Small intestine (tissue), 7 donors: ENCODE results near the gene CYP2B6. TPM values are rescaled to one million over a fixed set of nuclear protein-coding genes. Genes with fewer than 3 reads are reported as not detected.
"Not testable (repeated sequence)": the region's sequence is repeated elsewhere in the genome, so short reads cannot be mapped to it uniquely, and the experiment has no call there.

Source experiments
- DNase-seq, 2 donors: peaks; one replicate each; pipeline versions ENCODE4 v3.0.0 to v3.0.0-alpha.2; 2013
- FAIRE-seq: peaks from 2 replicates; lab custom pipeline; 2012; peaks lifted over from hg19 to GRCh38; lab: Jason Lieb, UNC
- H3K27ac ChIP-seq, 3 donors: one replicate each; pipeline ENCODE4 v1.5.1; 2013; ENCODE audit warnings: low read length in 2 of 3, mild to moderate bottlenecking in 2 of 3, control low read depth in 1 of 3, inconsistent platforms in 1 of 3, low read depth in 1 of 3, moderate library complexity in 1 of 3
- H3K27me3 ChIP-seq, 3 donors: one replicate each; pipeline ENCODE4 v1.6.1; 2013; ENCODE audit warnings: low read length in 3 of 3, inconsistent platforms in 1 of 3; ENCODE audit not compliant: control insufficient read depth in 3 of 3, insufficient read depth in 3 of 3
- H3K36me3 ChIP-seq, 3 donors: one replicate each; pipeline ENCODE4 v1.6.1; 2013; ENCODE audit warnings: low read length in 3 of 3, inconsistent platforms in 1 of 3, low read depth in 1 of 3, mild to moderate bottlenecking in 1 of 3, moderate library complexity in 1 of 3; ENCODE audit not compliant: control insufficient read depth in 3 of 3, insufficient read depth in 2 of 3
- H3K4me1 ChIP-seq, 3 donors: one replicate each; pipeline ENCODE4 v1.6.1; 2013; ENCODE audit warnings: low read length in 2 of 3, inconsistent platforms in 1 of 3, low read depth in 1 of 3, mild to moderate bottlenecking in 1 of 3, moderate library complexity in 1 of 3; ENCODE audit not compliant: control insufficient read depth in 3 of 3, insufficient read depth in 2 of 3
- H3K4me3 ChIP-seq, 3 donors: one replicate each; pipeline ENCODE4 v1.5.1; 2013; ENCODE audit warnings: low read length in 3 of 3, control low read depth in 1 of 3, inconsistent platforms in 1 of 3, low read depth in 1 of 3, mild to moderate bottlenecking in 1 of 3, moderate library complexity in 1 of 3
- H3K9me3 ChIP-seq, 2 donors: one replicate each; pipeline ENCODE4 v1.6.1; 2013; ENCODE audit warnings: low read depth in 1 of 2, low read length in 1 of 2; ENCODE audit not compliant: control insufficient read depth in 2 of 2, insufficient read depth in 1 of 2
- whole genome bisulfite sequencing, 3 donors: extraction: QIAGEN DNeasy Blood & Tissue Kit; methylation state at CpG; one replicate each; pipeline ENCODE4 v1.1.7; 2013; 5-methylcytosine and 5-hydroxymethylcytosine counted together
- polyA plus RNA-seq, 4 donors: library from polyadenylated mRNA; stranded (reverse) in 3 of 4; unstranded in 1 of 4; fragments of 200-250 nt in 3 of 4; fragments of 120-200 nt in 1 of 4; gene quantifications; one replicate each; pipeline versions ENCODE4 v1.2.1 to v1.2.3, GENCODE V29; 2013
- donor health status: healthy with polysubstance abuse.
- donor health status: control.
- donor health status: control.
- donor health status: Bipolar disorder and iron deficiency.
- donor health status: healthy.

CYP2B6 gene
- polyA plus RNA-seq, 4 donors, result 3.8 to 9.7 (median 6.5) TPM

DNA sequence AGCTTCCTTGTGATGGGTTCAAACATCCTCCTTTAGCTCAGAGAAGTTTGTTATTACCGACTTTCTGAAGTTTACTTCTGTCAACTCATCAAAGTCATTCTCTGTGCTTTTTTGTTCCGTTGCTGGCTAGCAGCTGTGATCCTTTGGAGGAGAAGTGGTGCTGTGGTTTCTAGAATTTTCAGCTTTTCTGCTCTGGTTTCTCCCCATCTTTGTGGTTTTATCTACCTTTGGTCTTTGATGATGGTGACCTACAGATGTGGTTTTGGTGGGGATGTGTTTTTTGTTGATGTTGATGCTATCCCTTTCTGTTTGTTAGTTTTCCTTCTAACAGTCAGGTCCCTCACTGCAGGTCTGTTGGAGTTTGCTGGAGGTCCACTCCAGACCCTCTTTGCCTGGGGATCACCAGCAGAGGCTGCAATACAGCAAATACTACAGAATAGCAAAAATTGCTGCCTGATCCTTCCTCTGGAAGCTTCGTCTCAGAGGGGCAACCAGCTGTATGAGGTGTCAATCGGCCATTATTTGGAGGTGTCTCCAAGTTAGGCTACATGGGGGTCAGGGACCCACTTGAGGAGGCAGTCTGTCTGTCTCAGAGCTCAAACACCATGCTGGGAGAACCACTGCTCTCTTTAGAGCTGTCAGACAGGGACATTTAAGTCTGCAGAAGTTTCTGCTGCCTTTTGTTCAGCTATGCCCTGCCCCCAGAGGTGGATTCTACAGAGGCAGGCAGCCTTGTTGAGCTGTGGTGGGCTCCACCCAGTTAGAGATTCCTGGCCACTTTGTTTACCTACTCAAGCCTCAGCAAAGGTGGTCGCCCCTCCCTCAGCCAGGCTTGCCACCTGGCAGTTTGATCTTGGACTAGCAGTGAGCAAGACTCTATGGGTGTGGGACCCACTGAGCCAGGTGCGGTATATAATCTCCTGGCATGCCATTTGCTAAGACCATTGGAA lies 20.4 kb upstream of the CYP2B6 start:
- not testable (repeated sequence) for H3K27me3 ChIP-seq, H3K9me3 ChIP-seq, FAIRE-seq, H3K4me3 ChIP-seq, H3K27ac ChIP-seq, H3K36me3 ChIP-seq, H3K4me1 ChIP-seq, DNase-seq
- 66 to 77% (median 67%) methylated on average over 6 of the region's 6 CpGs for WGBS, 3 donors

DNA sequence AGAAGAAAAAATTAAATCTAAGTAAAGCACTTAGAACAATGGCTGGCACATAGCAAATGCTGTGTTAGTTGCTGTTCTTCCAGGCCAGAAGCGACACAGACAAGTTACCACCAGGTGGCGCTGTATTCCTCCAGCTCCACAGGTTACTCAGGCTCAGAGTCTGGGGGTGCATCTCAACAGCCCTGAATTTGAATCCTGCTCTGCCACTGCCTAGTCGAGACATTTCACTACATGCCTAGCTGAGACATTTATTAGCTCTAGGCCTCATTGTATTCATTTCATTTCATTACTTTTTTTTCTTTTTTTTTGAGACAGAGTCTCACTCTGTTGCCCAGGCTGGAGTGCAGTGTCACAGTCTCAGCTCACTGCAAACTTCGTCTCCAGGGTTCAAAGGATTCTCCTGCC lies 16.4 kb upstream of the CYP2B6 start:
- FAIRE-seq (no peak), DNase-seq (peak; percentile 81 to 86)
- no peak overlapping the region for H3K4me3 ChIP-seq
- H3K9me3 ChIP-seq, result peaks cover 0 to 13% of the 10 kb centered on the region in 2 donors
- no peak overlapping the region for H3K27ac ChIP-seq
- peaks cover 0 to 5% (median 2%) of the 10 kb centered on the region in 3 donors for H3K4me1 ChIP-seq
- H3K27me3 ChIP-seq, result peaks cover 0 to 6% (median 0%) of the 10 kb centered on the region in 3 donors
- 15 to 20% (median 16%) methylated on average over 4 of the region's 4 CpGs for WGBS, 3 donors
- no peaks in the 10 kb centered on the region for H3K36me3 ChIP-seq

DNA sequence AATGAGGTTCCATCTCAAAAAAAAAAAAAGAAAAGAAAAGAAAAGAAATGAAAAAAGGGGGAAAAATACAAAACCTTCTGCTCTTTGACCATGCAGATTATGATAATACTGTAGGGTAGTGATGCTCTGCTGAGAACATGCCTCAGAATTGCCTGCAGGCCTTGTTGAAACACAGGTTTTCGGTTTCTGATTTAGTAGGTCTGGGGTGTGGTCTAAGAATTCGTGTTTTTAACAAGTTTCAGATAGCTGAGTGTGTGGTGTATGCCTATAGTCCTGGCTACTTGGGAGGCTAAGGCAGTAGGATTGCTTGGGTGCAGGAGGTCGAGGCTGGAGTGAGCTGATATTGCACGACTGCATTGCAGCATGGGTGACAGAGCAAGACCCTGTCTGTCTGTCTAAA lies 14.9 kb upstream of the CYP2B6 start:
- H3K9me3 ChIP-seq, result peaks cover 0 to 11% of the 10 kb centered on the region in 2 donors
- H3K4me1 ChIP-seq, result peaks cover 0 to 15% (median 2%) of the 10 kb centered on the region in 3 donors
- WGBS, 3 donors, result 59 to 66% (median 65%) methylated on average over 4 of the region's 4 CpGs
- no peak for DNase-seq
- H3K36me3 ChIP-seq, result no peaks in the 10 kb centered on the region
- FAIRE-seq, result no peak
- H3K27me3 ChIP-seq, result peaks cover 0 to 6% (median 0%) of the 10 kb centered on the region in 3 donors
- H3K4me3 ChIP-seq, result no peak overlapping the region
- no peak overlapping the region for H3K27ac ChIP-seq

DNA sequence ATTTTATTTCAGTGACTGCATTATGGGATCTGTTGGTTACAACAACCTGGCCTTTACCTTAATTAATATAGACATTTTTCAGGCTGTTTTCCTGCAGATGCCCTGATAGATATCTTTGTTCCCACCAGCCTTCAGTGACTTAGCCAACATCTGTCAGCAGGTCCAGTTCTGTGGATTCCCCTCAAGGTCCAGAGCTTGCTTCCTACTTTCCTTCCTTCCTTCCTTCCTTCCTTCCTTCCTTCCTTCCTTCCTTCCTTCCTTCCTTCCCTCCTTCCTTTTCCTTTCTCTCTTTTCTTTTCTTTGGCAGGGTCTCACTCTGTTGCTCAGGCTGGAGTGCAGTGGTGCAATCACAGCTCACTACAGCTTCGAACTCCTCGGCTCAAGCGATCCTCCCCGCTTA lies 14.4 kb upstream of the CYP2B6 start:
- Histone ChIP-seq H3K27ac (no peak overlapping the region), H3K27me3 (peaks cover 0 to 6% (median 0%) of the 10 kb centered on the region in 3 donors), H3K4me1 (peaks cover 0 to 20% (median 2%) of the 10 kb centered on the region in 3 donors), H3K9me3 (peaks cover 0 to 8% of the 10 kb centered on the region in 2 donors), H3K4me3 (no peak overlapping the region), H3K36me3 (no peaks in the 10 kb centered on the region)
- FAIRE-seq, result no peak
- DNase-seq, result no peak
- WGBS, 3 donors, result 91 to 98% (median 97%) methylated on average over 4 of the region's 4 CpGs

DNA sequence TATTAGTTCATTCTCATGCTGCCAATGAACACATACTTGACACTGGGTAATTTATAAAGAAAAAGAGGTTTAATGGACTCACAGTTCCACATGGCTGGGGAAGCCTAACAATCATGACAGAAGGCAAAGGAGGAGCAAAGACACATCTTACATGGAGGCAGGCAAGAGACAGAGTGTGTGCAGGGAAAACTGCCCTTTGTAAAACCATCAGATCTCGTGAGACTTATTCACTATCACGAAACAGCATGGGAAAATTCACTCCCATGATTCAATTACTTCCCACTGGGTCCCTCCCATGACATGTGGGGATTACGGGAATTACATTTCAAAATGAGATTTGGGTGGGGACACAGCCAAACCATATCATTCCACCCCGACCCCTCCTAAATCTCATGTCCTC lies 11.3 kb upstream of the CYP2B6 start:
- FAIRE-seq, result not testable (repeated sequence)
- WGBS, 3 donors, result 17 to 50% (median 22%) methylated on average over 4 of the region's 4 CpGs

DNA sequence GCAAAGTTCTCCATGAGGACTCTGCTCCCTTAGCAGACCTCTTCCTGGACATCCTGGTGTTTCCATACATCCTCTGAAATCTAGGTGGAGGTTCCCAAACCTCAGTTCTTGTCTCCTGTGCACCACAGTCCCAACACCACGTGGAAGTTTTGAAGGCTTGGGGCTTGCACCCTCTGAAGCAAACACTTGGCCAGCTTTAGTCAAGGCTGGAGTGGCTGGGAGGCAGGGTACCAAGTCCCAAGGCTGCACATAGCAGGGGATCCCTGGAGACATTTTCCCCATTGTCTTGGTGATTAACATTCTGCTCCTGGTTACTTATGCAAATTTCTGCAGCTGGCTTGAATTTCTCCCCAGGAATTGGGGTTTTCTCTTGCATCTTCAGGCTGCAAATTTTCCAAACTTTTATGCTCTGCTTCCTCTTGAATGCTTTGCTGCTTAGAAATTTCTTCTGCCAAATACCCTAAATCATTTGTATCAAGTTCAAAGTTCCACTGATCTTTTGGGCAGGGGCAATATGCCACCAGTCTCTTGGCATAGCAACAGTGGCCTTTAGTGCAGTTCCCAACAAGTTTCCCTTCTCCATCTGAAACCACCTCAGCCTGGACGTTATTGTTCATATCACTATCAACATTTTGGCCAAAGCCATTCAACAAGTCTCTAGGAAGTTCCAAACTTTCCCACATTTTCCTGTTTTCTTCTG lies 10.2 kb upstream of the CYP2B6 start:
- H3K4me1 ChIP-seq, result peaks cover 0 to 34% (median 4%) of the 10 kb centered on the region in 3 donors
- not testable (repeated sequence) for H3K9me3 ChIP-seq, H3K4me3 ChIP-seq, H3K36me3 ChIP-seq, FAIRE-seq, H3K27me3 ChIP-seq
- H3K27ac ChIP-seq, result peak overlapping the region; percentile 76 to 84 (median 78)
- peak in 1 of 2 donors; percentile 21 for DNase-seq
- 16 to 26% (median 20%) methylated on average over 2 of the region's 2 CpGs for WGBS, 3 donors

More for the DNA sequence above, 11.3 kb upstream of the CYP2B6 start:
- H3K9me3 ChIP-seq, H3K27me3 ChIP-seq, H3K4me3 ChIP-seq, H3K36me3 ChIP-seq: not testable (repeated sequence)
- H3K27ac ChIP-seq, result peak overlapping the region; percentile 16 to 84 (median 76)
- H3K4me1 ChIP-seq, result peaks cover 0 to 34% (median 4%) of the 10 kb centered on the region in 3 donors
- peak in 1 of 2 donors; percentile 68 for DNase-seq

DNA sequence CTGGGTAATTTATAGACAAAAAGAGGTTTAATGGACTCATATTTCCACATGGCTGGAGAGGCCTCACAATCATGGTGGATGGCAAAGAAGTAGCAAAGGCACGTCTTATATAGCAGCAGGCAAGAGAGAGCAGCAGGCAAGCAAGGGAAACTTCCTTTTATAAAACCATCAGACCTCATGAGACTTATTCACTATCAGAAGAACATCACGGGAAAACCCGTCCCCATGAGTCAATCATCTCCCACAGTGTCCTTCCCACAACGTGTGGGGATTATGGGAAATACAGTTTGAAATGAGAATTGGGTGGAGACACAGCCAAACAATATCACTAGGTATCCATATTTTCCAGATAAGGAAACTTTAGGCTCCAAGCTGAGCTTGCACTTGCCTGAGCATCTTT lies 9.5 kb upstream of the CYP2B6 start:
- Histone ChIP-seq H3K27me3 (no peaks in the 10 kb centered on the region), H3K4me3 (no peak overlapping the region), H3K9me3 (peaks cover 0 to 8% of the 10 kb centered on the region in 2 donors), H3K4me1 (peaks cover 0 to 34% (median 4%) of the 10 kb centered on the region in 3 donors), H3K36me3 (no peaks in the 10 kb centered on the region), H3K27ac (no peak overlapping the region)
- WGBS, 3 donors, result 45 to 55% (median 54%) methylated on average over 4 of the region's 4 CpGs
- no peak for DNase-seq
- no peak for FAIRE-seq

DNA sequence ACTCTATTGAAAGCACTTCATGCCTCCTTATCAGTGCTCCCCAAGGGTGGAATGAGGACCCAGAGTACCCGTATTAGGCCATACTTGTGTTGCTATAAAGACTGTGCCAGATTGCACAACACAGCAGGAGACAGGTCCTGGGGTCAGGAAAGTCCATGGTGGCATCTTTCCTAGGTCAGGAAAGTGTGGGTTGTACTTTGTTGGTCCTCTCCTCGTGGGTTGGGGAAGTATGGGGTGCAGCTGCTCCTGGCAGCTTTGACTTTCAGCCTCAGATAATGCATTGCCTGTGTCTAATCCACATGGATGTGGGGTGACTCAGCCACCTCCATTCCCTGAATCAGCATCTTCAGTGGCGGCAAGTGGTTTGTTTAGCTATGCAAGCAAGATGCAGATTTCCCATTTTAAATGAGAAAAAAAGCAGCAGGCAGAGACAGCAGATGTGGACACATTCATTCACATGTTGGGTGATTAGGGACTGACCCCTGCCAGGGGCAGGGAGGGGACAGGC lies 8.4 kb upstream of the CYP2B6 start:
- 5 to 18% (median 11%) methylated on average over 3 of the region's 3 CpGs for WGBS, 3 donors
- Histone ChIP-seq H3K4me1 (peaks cover 0 to 34% (median 4%) of the 10 kb centered on the region in 3 donors), H3K27me3 (no peaks in the 10 kb centered on the region), H3K4me3 (no peak overlapping the region), H3K9me3 (peaks cover 0 to 8% of the 10 kb centered on the region in 2 donors), H3K27ac (peak overlapping the region in 1 of 3 donors; percentile 44), H3K36me3 (no peaks in the 10 kb centered on the region)
- DNase-seq (peak; percentile 54 to 77), FAIRE-seq (no peak)
